Liver (tissue), 3 donors: ENCODE data around the gene EZH1.

Experiments used
- ATF3 ChIP-seq: IDR thresholded peaks from 2 replicates; pipeline ENCODE4 v1.6.1; 2016; ENCODE audit warnings: antibody characterized with exemption
- CTCF ChIP-seq: fragments of 150-350 bp; IDR thresholded peaks from 2 replicates; pipeline ENCODE4 v1.5.1; 2017; ENCODE audit warnings: improper control_type of control experiment, low read depth, low read length; ENCODE audit not compliant: missing input control
- EGR1 ChIP-seq, 2 donors: IDR thresholded peaks; 2 replicates each; pipeline ENCODE4 v1.6.1; 2016 to 2018; ENCODE audit warnings: antibody characterized with exemption in 2 of 2, low read depth in 2 of 2
- GABPA ChIP-seq, 2 donors: IDR thresholded peaks in 1 of 2; conservative IDR thresholded peaks in 1 of 2; 2 replicates each; pipeline ENCODE4 v1.6.1; 2016; ENCODE audit warnings: antibody characterized with exemption in 2 of 2, mild to moderate bottlenecking in 1 of 2, moderate library complexity in 1 of 2
- JUND ChIP-seq, 2 donors: IDR thresholded peaks; 2 replicates each; pipeline ENCODE4 v1.6.1; 2016; ENCODE audit warnings: antibody characterized with exemption in 2 of 2
- MAX ChIP-seq: IDR thresholded peaks from 2 replicates; pipeline ENCODE4 v1.6.1; 2016; ENCODE audit warnings: antibody characterized with exemption
- REST ChIP-seq: IDR thresholded peaks from 2 replicates; pipeline ENCODE4 v1.6.1; 2016; ENCODE audit warnings: antibody characterized with exemption, mild to moderate bottlenecking
- SP1 ChIP-seq: IDR thresholded peaks from 2 replicates; pipeline ENCODE4 v1.6.1; 2018; ENCODE audit warnings: antibody characterized with exemption, mild to moderate bottlenecking
- TAF1 ChIP-seq: conservative IDR thresholded peaks from 2 replicates; pipeline ENCODE4 v1.6.1; 2016; ENCODE audit warnings: antibody characterized with exemption, mild to moderate bottlenecking
- YY1 ChIP-seq: IDR thresholded peaks from 2 replicates; pipeline ENCODE4 v1.6.1; 2016; ENCODE audit warnings: antibody characterized with exemption, mild to moderate bottlenecking
- ZBTB33 ChIP-seq: IDR thresholded peaks from 2 replicates; pipeline ENCODE4 v1.6.1; 2016; ENCODE audit warnings: antibody characterized with exemption
- donor health status: healthy.
- donor health status: healthy.

- peak; percentile 6 for TF ChIP-seq CTCF
- TF ChIP-seq REST: peak; percentile 61
- no peak for TF ChIP-seq MAX
- no peak for TF ChIP-seq SP1
- TF ChIP-seq YY1: no peak
- no peak for TF ChIP-seq ATF3
- TF ChIP-seq GABPA (IDR thresholded peaks at IDR 0.05 in 1 of 2, conservative IDR thresholded peaks at IDR 0.05 in 1 of 2): no peak
- TF ChIP-seq EGR1 (IDR thresholded peaks at IDR 0.05; ENCODE audit: low read depth in 2 of 2): no peak
- TF ChIP-seq JUND (IDR thresholded peaks at IDR 0.05): no peak
- TF ChIP-seq ZBTB33: no peak
- no peak for TF ChIP-seq TAF1
Observed at GRCh38 chr17:42760652-42761581, 16.1 kb upstream of the EZH1 start, which contains the start of gene RAMP2.
